Body of pancreas (tissue), 4 donors: ENCODE results near the gene MAP4K3. TPM values are rescaled to one million over a fixed set of nuclear protein-coding genes. Genes with fewer than 3 reads are reported as not detected.

Experiments
- ATAC-seq: fragments of 150-250 bp; one replicate; pipeline ENCODE4 v1.9.1; 2016
- DNase-seq, 4 donors: peaks; one replicate each; pipeline ENCODE4 v3.0.0-alpha.2; 2019
- H3K27ac ChIP-seq, 4 donors: fragments of 200-600 bp; sonication (generic); 1 replicate in 3 of 4; 2 replicates in 1 of 4; pipeline versions ENCODE4 v1.5.1 to v1.6.1; 2016 to 2019; ENCODE audit warnings: mild to moderate bottlenecking in 1 of 4, mixed read lengths in 1 of 4, moderate library complexity in 1 of 4
- H3K27me3 ChIP-seq, 2 donors: fragments of 200-600 bp; sonication (generic); one replicate each; pipeline ENCODE4 v1.6.0; 2016; ENCODE audit warnings: mild to moderate bottlenecking in 1 of 2
- H3K36me3 ChIP-seq, 2 donors: fragments of 200-600 bp; sonication (generic); replicated peaks in 1 of 2; 2 replicates each; pipeline ENCODE4 v1.5.1; 2016; ENCODE audit warnings: low read depth in 2 of 2; ENCODE audit not compliant: insufficient read depth in 1 of 2
- H3K4me1 ChIP-seq: fragments of 200-600 bp; sonication (generic); one replicate; pipeline ENCODE4 v1.6.0; 2016
- H3K4me3 ChIP-seq, 2 donors: fragments of 200-600 bp; sonication (generic); 1 replicate in 1 of 2; 2 replicates in 1 of 2; pipeline ENCODE4 v1.5.1; 2016 to 2019
- H3K9me3 ChIP-seq, 3 donors: fragments of 200-600 bp; sonication (generic); 1 replicate in 2 of 3; 2 replicates in 1 of 3; pipeline ENCODE4 v1.5.1; 2016
- CTCF ChIP-seq, 7 experiments: fragments of 450-650 bp in 4 of 7; fragments of 200-600 bp in 3 of 7; sonication (generic) in 3 of 7; IDR thresholded peaks; one replicate each; pipeline ENCODE4 v1.5.1; 2016 to 2019; ENCODE audit warnings: antibody characterized with exemption in 7 of 7
- POLR2A ChIP-seq, 3 donors: fragments of 450-650 bp; IDR thresholded peaks; one replicate each; pipeline ENCODE4 v1.6.1; 2016; ENCODE audit warnings: antibody characterized with exemption in 3 of 3, mild to moderate bottlenecking in 2 of 3
- WGBS, 2 donors: methylation state at CpG; one replicate each; pipeline ENCODE4 v1.1.5; 2017; 5-methylcytosine and 5-hydroxymethylcytosine counted together
- intact Hi-C: fragments of 100-400 bp; cut with DNase I; formaldehyde crosslinking; loops from one replicate; pipeline ENCODE4 v1.15.1; 2023
- total RNA-seq, 2 donors: library from RNA; depleted of rRNA; stranded (reverse); fragments of >200 nt; gene quantifications; one replicate each; pipeline ENCODE4 v1.1.0, GENCODE V29; 2016

The MAP4K3 gene
- total RNA-seq, 2 donors from 2014 or later = 50.6 to 54.4 TPM

- no peak for DNase-seq
- no peak overlapping the region for H3K4me3 ChIP-seq
- ATAC-seq = no peak
- no peak for TF ChIP-seq CTCF (IDR thresholded peaks at IDR 0.05)
- no peak for TF ChIP-seq POLR2A (IDR thresholded peaks at IDR 0.05)
- no peaks in the 10 kb centered on the region for H3K27me3 ChIP-seq
- no peaks in the 10 kb centered on the region for H3K4me1 ChIP-seq
- peaks cover 0 to 18% of the 10 kb centered on the region in 2 donors for H3K36me3 ChIP-seq
- WGBS, 2 donors = 85 to 90% methylated on average over 3 of the region's 3 CpGs
- intact Hi-C loops = no loop called here
- no peak overlapping the region for H3K27ac ChIP-seq
- H3K9me3 ChIP-seq = no peaks in the 10 kb centered on the region
These were observed 155.7 kb downstream of the MAP4K3 start for GRCh38 chr2:39281391-39281790.

- no peak overlapping the region for H3K4me3 ChIP-seq
- no peak for ATAC-seq
- H3K4me1 ChIP-seq = no peaks in the 10 kb centered on the region
- no peaks in the 10 kb centered on the region for H3K27me3 ChIP-seq
- H3K9me3 ChIP-seq = no peaks in the 10 kb centered on the region
- H3K36me3 ChIP-seq = peaks cover 0 to 13% of the 10 kb centered on the region in 2 donors
- no peak for TF ChIP-seq CTCF (IDR thresholded peaks at IDR 0.05)
- TF ChIP-seq POLR2A (IDR thresholded peaks at IDR 0.05) = no peak
- DNase-seq = no peak
- intact Hi-C loops = no loop called here
- WGBS, 2 donors = 91 to 94% methylated on average over 1 of the region's 1 CpG
- H3K27ac ChIP-seq = no peak overlapping the region
These were observed 162.1 kb downstream of the MAP4K3 start for GRCh38 chr2:39275016-39275415.

GRCh38 chr2:39269941-39270340 is 167.1 kb downstream of the MAP4K3 start:
- TF ChIP-seq CTCF (IDR thresholded peaks at IDR 0.05) (no peak), POLR2A (IDR thresholded peaks at IDR 0.05) (no peak)
- H3K27ac ChIP-seq = no peak overlapping the region
- ATAC-seq = no peak
- no peak overlapping the region for H3K4me3 ChIP-seq
- H3K36me3 ChIP-seq = peaks cover 0 to 3% of the 10 kb centered on the region in 2 donors
- no peaks in the 10 kb centered on the region for H3K4me1 ChIP-seq
- intact Hi-C loops = no loop called here
- no peak for DNase-seq
- H3K9me3 ChIP-seq = no peaks in the 10 kb centered on the region
- 89 to 91% methylated on average over 3 of the region's 3 CpGs for WGBS, 2 donors
- no peaks in the 10 kb centered on the region for H3K27me3 ChIP-seq

- 96 to 99% methylated on average over 3 of the region's 3 CpGs for WGBS, 2 donors
- DNase-seq (no peak), ATAC-seq (no peak)
- Histone ChIP-seq H3K27ac (no peak overlapping the region), H3K4me3 (no peak overlapping the region), H3K4me1 (no peaks in the 10 kb centered on the region), H3K9me3 (no peaks in the 10 kb centered on the region), H3K36me3 (peaks cover 0 to 10% of the 10 kb centered on the region in 2 donors), H3K27me3 (no peaks in the 10 kb centered on the region)
- no peak for TF ChIP-seq CTCF (IDR thresholded peaks at IDR 0.05)
- no peak for TF ChIP-seq POLR2A (IDR thresholded peaks at IDR 0.05)
- intact Hi-C loops = no loop called here
These were observed 170.1 kb downstream of the MAP4K3 start for GRCh38 chr2:39266916-39267434.

GRCh38 chr2:39266139-39266805 is 170.8 kb downstream of the MAP4K3 start:
- DNase-seq (no peak), ATAC-seq (no peak)
- H3K9me3 ChIP-seq = no peaks in the 10 kb centered on the region
- H3K36me3 ChIP-seq = peaks cover 0 to 10% of the 10 kb centered on the region in 2 donors
- no peak overlapping the region for H3K4me3 ChIP-seq
- no peaks in the 10 kb centered on the region for H3K27me3 ChIP-seq
- 86 to 91% methylated on average over 3 of the region's 3 CpGs for WGBS, 2 donors
- no peak for TF ChIP-seq CTCF (IDR thresholded peaks at IDR 0.05)
- TF ChIP-seq POLR2A (IDR thresholded peaks at IDR 0.05) = no peak
- no peak overlapping the region for H3K27ac ChIP-seq
- no peaks in the 10 kb centered on the region for H3K4me1 ChIP-seq
- intact Hi-C loops = no loop called here
